Measurements from ENCODE around the gene ALPP. TPM values are rescaled to one million over a fixed set of nuclear protein-coding genes. Genes with fewer than 3 reads are reported as not detected.

The ALPP gene
- polyA plus RNA-seq, 1 donor from 2014 or later, result not detected

GRCh38 chr2:232343821-232344220, 34.7 kb upstream of the ALPP start:
- Histone ChIP-seq H4K20me1 (ENCODE audit: insufficient read depth) (no peaks in the 10 kb centered on the region), H3K9ac (ENCODE audit: low read length) (no peak overlapping the region), H3K36me3 (ENCODE audit: insufficient read depth, low read length) (no peaks in the 10 kb centered on the region), H3K4me3 (ENCODE audit: low read length) (no peak overlapping the region), H3K9me2 (ENCODE audit: insufficient read depth, low read length) (no peaks in the 10 kb centered on the region), H3K4me2 (ENCODE audit: low read length) (no peak overlapping the region), H2AFZ (ENCODE audit: low read depth, low read length) (no peak overlapping the region), H3K79me2 (replicated peaks; ENCODE audit: insufficient read depth, low read length) (no peaks in the 10 kb centered on the region), H3K27me3 (ENCODE audit: insufficient read depth, low read depth, low read length) (no peaks in the 10 kb centered on the region), H3K27ac (ENCODE audit: low read length) (no peak overlapping the region), H3F3A (ENCODE audit: insufficient read depth, low read length, poor library complexity, severe bottlenecking) (no peaks in the 10 kb centered on the region), H3K9me3 (ENCODE audit: low read length) (no peaks in the 10 kb centered on the region)
- TF ChIP-seq, protein P1, sequence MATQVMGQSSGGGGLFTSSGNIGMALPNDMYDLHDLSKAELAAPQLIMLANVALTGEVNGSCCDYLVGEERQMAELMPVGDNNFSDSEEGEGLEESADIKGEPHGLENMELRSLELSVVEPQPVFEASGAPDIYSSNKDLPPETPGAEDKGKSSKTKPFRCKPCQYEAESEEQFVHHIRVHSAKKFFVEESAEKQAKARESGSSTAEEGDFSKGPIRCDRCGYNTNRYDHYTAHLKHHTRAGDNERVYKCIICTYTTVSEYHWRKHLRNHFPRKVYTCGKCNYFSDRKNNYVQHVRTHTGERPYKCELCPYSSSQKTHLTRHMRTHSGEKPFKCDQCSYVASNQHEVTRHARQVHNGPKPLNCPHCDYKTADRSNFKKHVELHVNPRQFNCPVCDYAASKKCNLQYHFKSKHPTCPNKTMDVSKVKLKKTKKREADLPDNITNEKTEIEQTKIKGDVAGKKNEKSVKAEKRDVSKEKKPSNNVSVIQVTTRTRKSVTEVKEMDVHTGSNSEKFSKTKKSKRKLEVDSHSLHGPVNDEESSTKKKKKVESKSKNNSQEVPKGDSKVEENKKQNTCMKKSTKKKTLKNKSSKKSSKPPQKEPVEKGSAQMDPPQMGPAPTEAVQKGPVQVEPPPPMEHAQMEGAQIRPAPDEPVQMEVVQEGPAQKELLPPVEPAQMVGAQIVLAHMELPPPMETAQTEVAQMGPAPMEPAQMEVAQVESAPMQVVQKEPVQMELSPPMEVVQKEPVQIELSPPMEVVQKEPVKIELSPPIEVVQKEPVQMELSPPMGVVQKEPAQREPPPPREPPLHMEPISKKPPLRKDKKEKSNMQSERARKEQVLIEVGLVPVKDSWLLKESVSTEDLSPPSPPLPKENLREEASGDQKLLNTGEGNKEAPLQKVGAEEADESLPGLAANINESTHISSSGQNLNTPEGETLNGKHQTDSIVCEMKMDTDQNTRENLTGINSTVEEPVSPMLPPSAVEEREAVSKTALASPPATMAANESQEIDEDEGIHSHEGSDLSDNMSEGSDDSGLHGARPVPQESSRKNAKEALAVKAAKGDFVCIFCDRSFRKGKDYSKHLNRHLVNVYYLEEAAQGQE (IDR thresholded peaks at IDR 0.05; ENCODE audit: borderline replicate concordance), result no peak
- no peak for TF ChIP-seq CTCF (IDR thresholded peaks at IDR 0.05; ENCODE audit: poor library complexity, severe bottlenecking)
- no peak for TF ChIP-seq RAD21 (conservative IDR thresholded peaks at IDR 0.05)
- no peak for TF ChIP-seq POLR2AphosphoS5 (IDR thresholded peaks at IDR 0.05)
- TF ChIP-seq SMC3 (conservative IDR thresholded peaks at IDR 0.05; ENCODE audit: poor library complexity), result no peak
- TF ChIP-seq MXI1 (conservative IDR thresholded peaks at IDR 0.05; ENCODE audit: poor library complexity, severe bottlenecking), result no peak
- no peak for TF ChIP-seq EP300 (conservative IDR thresholded peaks at IDR 0.05; ENCODE audit: poor library complexity, severe bottlenecking)
- no peak for TF ChIP-seq EZH2 (IDR thresholded peaks at IDR 0.05; ENCODE audit: borderline replicate concordance, insufficient read depth, low read length, poor library complexity, severe bottlenecking)
- TF ChIP-seq TAF1 (IDR thresholded peaks at IDR 0.05; ENCODE audit: low read depth), result no peak

DNA sequence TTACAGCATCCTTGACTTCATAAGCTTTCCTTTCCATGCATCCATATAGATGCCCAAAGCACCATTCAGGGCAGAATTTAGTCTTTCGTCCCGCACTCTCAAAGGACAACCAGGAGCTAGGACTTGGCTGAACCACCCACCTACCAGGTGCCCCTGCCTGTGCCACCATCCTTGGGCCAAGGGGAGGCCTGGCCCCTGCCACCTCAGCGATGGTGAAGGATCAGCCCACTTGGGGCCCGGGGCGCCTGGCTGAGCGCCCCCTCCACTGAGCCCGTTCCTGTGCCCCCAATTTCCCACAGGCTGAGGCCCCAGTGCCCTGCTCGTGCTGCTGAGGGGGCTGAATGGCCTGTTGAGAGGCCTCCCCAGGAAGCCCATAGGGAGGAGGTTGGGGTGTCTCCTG, 33.3 kb upstream of the ALPP start:
- Histone ChIP-seq H3K36me3 (ENCODE audit: insufficient read depth, low read length) (no peaks in the 10 kb centered on the region), H3K4me3 (ENCODE audit: low read length) (no peak overlapping the region), H3K79me2 (replicated peaks; ENCODE audit: insufficient read depth, low read length) (no peaks in the 10 kb centered on the region), H3K4me2 (ENCODE audit: low read length) (no peak overlapping the region), H4K20me1 (ENCODE audit: insufficient read depth) (no peaks in the 10 kb centered on the region), H3K9me2 (ENCODE audit: insufficient read depth, low read length) (no peaks in the 10 kb centered on the region), H3F3A (ENCODE audit: insufficient read depth, low read length, poor library complexity, severe bottlenecking) (no peaks in the 10 kb centered on the region), H3K9me3 (ENCODE audit: low read length) (no peaks in the 10 kb centered on the region), H3K27ac (ENCODE audit: low read length) (no peak overlapping the region), H2AFZ (ENCODE audit: low read depth, low read length) (no peak overlapping the region), H3K27me3 (ENCODE audit: insufficient read depth, low read depth, low read length) (peaks cover 6% of the 10 kb centered on the region), H3K9ac (ENCODE audit: low read length) (no peak overlapping the region)
- TF ChIP-seq TAF1 (IDR thresholded peaks at IDR 0.05; ENCODE audit: low read depth) (no peak), MXI1 (conservative IDR thresholded peaks at IDR 0.05; ENCODE audit: poor library complexity, severe bottlenecking) (no peak), SMC3 (conservative IDR thresholded peaks at IDR 0.05; ENCODE audit: poor library complexity) (no peak)
- TF ChIP-seq, protein P1 (IDR thresholded peaks at IDR 0.05; ENCODE audit: borderline replicate concordance), result no peak

Measured in neural cell (in vitro differentiated cells).